BJ (cell line): ENCODE results near the gene DCPS. TPM values are rescaled to one million over a fixed set of nuclear protein-coding genes. Genes with fewer than 3 reads are reported as not detected.

Experiments
- CTCF ChIA-PET: fragments of 350-600 bp; formaldehyde crosslinking; extraction: SDS; loops from one replicate; lab custom pipeline; 2021; ENCODE audit warnings: antibody characterized with exemption, inconsistent platforms; lab: Yijun Ruan, JAX
- POLR2A ChIA-PET: fragments of 300-600 bp; sonication (Branson Sonifier 250); formaldehyde crosslinking; extraction: SDS; loops from one replicate; lab custom pipeline; 2021; ENCODE audit warnings: antibody characterized with exemption; lab: Charles Lee
- DNase-seq: peaks from one replicate; pipeline ENCODE4 v3.0.0-alpha.2; 2011; ENCODE audit warnings: low read depth
- H3K27me3 ChIP-seq: 2 replicates; pipeline ENCODE4 v1.6.0; 2011; ENCODE audit warnings: low read length; ENCODE audit not compliant: control insufficient read depth, insufficient read depth
- H3K36me3 ChIP-seq: 2 replicates; pipeline ENCODE4 v1.5.1; 2011; ENCODE audit warnings: low read length; ENCODE audit not compliant: control insufficient read depth, insufficient read depth
- H3K4me3 ChIP-seq: 2 replicates; pipeline ENCODE4 v1.5.1; 2011; ENCODE audit warnings: low read depth, mild to moderate bottlenecking, control low read depth, low read length
- CTCF ChIP-seq: IDR thresholded peaks from 2 replicates; pipeline ENCODE4 v1.5.1; 2011; ENCODE audit warnings: low read depth, mild to moderate bottlenecking, control low read depth, inconsistent platforms, low read length, moderate library complexity; ENCODE audit not compliant: insufficient read depth
- polyA plus RNA-seq: library from polyadenylated mRNA; depleted of rRNA; stranded (reverse); fragments of >200 nt; gene quantifications from 2 replicates; pipeline ENCODE4 v1.2.3, GENCODE V29; 2011

The DCPS gene
- polyA plus RNA-seq, 1 experiment = 23.5 TPM

GRCh38 chr11:126337474-126338241, 33.8 kb downstream of the DCPS start:
- TF ChIP-seq CTCF = no peak
- CTCF ChIA-PET = interaction anchor here (0.6 to 4.0 kb wide), 2 partner anchors 27 to 56 kb away, joined by 3 to 17 read pairs; no protein-coding TSS in a partner anchor
- Histone ChIP-seq H3K4me3 (no peak overlapping the region), H3K27me3 (no peaks in the 10 kb centered on the region), H3K36me3 (no peaks in the 10 kb centered on the region)
- DNase-seq = no peak
- POLR2A ChIA-PET = no interaction called here

- no peaks in the 10 kb centered on the region for H3K27me3 ChIP-seq
- POLR2A ChIA-PET = no interaction called here
- H3K36me3 ChIP-seq = 0 out of 2 replicates have a peak, but pooled peaks cover 3% of the 10 kb centered on the region
- no peak for DNase-seq
- TF ChIP-seq CTCF = no peak
- CTCF ChIA-PET = interaction anchor here (1.0 to 4.0 kb wide), 2 partner anchors 16 to 28 kb away, joined by 3 to 17 read pairs; no protein-coding TSS in a partner anchor
- no peak overlapping the region for H3K4me3 ChIP-seq
Observed at GRCh38 chr11:126338346-126339055, 34.6 kb downstream of the DCPS start.

GRCh38 chr11:126339073-126339862, 35.4 kb downstream of the DCPS start:
- Histone ChIP-seq H3K27me3 (no peaks in the 10 kb centered on the region), H3K4me3 (no peak overlapping the region), H3K36me3 (peaks cover 3% of the 10 kb centered on the region; the same call in 1 of the 2 replicates)
- TF ChIP-seq CTCF = no peak
- CTCF ChIA-PET = interaction anchor here (1.0 to 1.2 kb wide), 2 partner anchors 15 to 28 kb away, joined by 3 to 4 read pairs; no protein-coding TSS in a partner anchor
- POLR2A ChIA-PET = no interaction called here
- no peak for DNase-seq

- DNase-seq = no peak
- ChIA-PET POLR2A (no interaction called here), CTCF (interaction anchor here (1.1 to 1.2 kb wide), 2 partner anchors 29 to 141 kb away, joined by 4 to 5 read pairs; no protein-coding TSS in a partner anchor)
- Histone ChIP-seq H3K36me3 (peaks cover 3% of the 10 kb centered on the region; the same call in 1 of the 2 replicates), H3K27me3 (no peaks in the 10 kb centered on the region), H3K4me3 (no peak overlapping the region)
- no peak for TF ChIP-seq CTCF
Observed at GRCh38 chr11:126339863-126340434, 36.1 kb downstream of the DCPS start.
